Activated CD8-positive, alpha-beta T cell treated with anti-CD3 and anti-CD28 coated beads for 36 hours (primary cell): ENCODE measurements around the gene RNF10. TPM values are rescaled to one million over a fixed set of nuclear protein-coding genes. Genes with fewer than 3 reads are reported as not detected.
A peak's percentile ranks its signal among the peaks of the same experiment; 100 is the strongest.

ENCODE experiments used
- ATAC-seq: fragments of 200-7000 bp; cut with Tn5 transposase; one replicate; pipeline ENCODE4 v1.10.0; 2021; ENCODE audit warnings: mild to moderate bottlenecking, moderate library complexity
- CTCF ChIA-PET: fragments of 350-600 bp; sonication (Branson Sonifier 250); formaldehyde crosslinking; loops from one replicate; lab custom pipeline; 2021; ENCODE audit warnings: antibody characterized with exemption; lab: Charles Lee
- POLR2A ChIA-PET: fragments of 350-600 bp; sonication (Branson Sonifier 250); formaldehyde crosslinking; loops from one replicate; lab custom pipeline; 2021; ENCODE audit warnings: antibody characterized with exemption; lab: Charles Lee
- DNase-seq: peaks from one replicate; pipeline ENCODE4 v3.0.0-alpha.2; 2020
- H3K27ac Mint-ChIP-seq: one replicate; pipeline ENCODE4 v1.8.0; 2021; ENCODE audit warnings: mild to moderate bottlenecking, mixed read lengths
- H3K27me3 Mint-ChIP-seq: one replicate; pipeline ENCODE4 v1.8.0; 2021; ENCODE audit warnings: mixed read lengths
- H3K36me3 Mint-ChIP-seq: one replicate; pipeline ENCODE4 v1.8.0; 2021; ENCODE audit warnings: low read depth, mixed read lengths
- H3K4me1 Mint-ChIP-seq: one replicate; pipeline ENCODE4 v1.8.0; 2021; ENCODE audit warnings: low read depth, mixed read lengths
- H3K4me3 Mint-ChIP-seq: one replicate; pipeline ENCODE4 v1.8.0; 2021; ENCODE audit warnings: mild to moderate bottlenecking, moderate library complexity, mixed read lengths
- H3K9me3 Mint-ChIP-seq: one replicate; pipeline ENCODE4 v1.8.0; 2021; ENCODE audit warnings: mixed read lengths
- CTCF ChIP-seq: fragments of 200-600 bp; IDR thresholded peaks from one replicate; pipeline ENCODE4 v1.8.0; 2022; ENCODE audit warnings: antibody characterized with exemption, mild to moderate bottlenecking
- intact Hi-C: fragments of 100-400 bp; cut with micrococcal nuclease; formaldehyde crosslinking; loops from one replicate; pipeline ENCODE4 v1.10.0; 2022
- total RNA-seq, 2 experiments: library from RNA; stranded (reverse); gene quantifications; one replicate each; pipeline ENCODE4 v1.2.3, GENCODE V29; 2021

Gene RNF10
- total RNA-seq, 2 experiments from 2014 or later = 155 to 159 TPM

DNA sequence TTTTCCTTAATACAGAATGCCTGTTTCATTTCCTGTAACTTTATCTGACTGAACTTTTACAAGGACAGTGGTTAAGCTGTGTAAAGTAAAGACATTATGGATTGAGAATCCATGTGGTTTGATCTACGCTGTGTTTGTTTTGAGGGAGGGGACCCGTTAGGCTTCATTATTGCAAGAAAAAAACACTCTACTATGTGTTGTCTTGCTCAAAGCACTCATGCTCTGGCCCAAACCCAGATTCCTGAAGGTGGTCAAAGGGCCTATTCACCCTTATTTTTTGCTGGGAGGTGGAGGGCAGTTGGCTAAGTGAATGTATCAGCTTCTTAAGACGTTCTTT, 11.9 kb downstream of the RNF10 start:
- CTCF ChIA-PET = no interaction called here
- ATAC-seq = no peak
- Mint-ChIP-seq H3K27me3 (no peaks in the 10 kb centered on the region), H3K4me3 (no peak overlapping the region), H3K9me3 (no peaks in the 10 kb centered on the region), H3K4me1 (peaks cover 12% of the 10 kb centered on the region), H3K27ac (peak overlapping the region; percentile 47), H3K36me3 (peaks cover 12% of the 10 kb centered on the region)
- intact Hi-C loops = no loop called here
- TF ChIP-seq CTCF = no peak
- POLR2A ChIA-PET = interaction anchor here (1.1 kb wide), 1 partner anchor 9 kb away, joined by 3 read pairs; no protein-coding TSS in a partner anchor
- DNase-seq = no peak

- TF ChIP-seq CTCF = no peak
- Mint-ChIP-seq H3K27ac (no peak overlapping the region), H3K4me1 (peaks cover 5% of the 10 kb centered on the region), H3K4me3 (no peak overlapping the region), H3K9me3 (no peaks in the 10 kb centered on the region), H3K27me3 (no peaks in the 10 kb centered on the region), H3K36me3 (peaks cover 29% of the 10 kb centered on the region)
- intact Hi-C loops = no loop called here
- DNase-seq (no peak), ATAC-seq (no peak)
- ChIA-PET CTCF (interaction anchor here (0.7 to 1.5 kb wide), 3 partner anchors 16 to 29 kb away, joined by 3 read pairs; no protein-coding TSS in a partner anchor), POLR2A (interaction anchor here (1.0 kb wide), 1 partner anchor 17 kb away, joined by 3 read pairs; no protein-coding TSS in a partner anchor)
These were observed 20.5 kb downstream of the RNF10 start for GRCh38 chr12:120554678-120555077.

GRCh38 chr12:120557589-120557988, 23.4 kb downstream of the RNF10 start:
- peaks cover 2% of the 10 kb centered on the region for H3K4me1 Mint-ChIP-seq
- H3K36me3 Mint-ChIP-seq = peaks cover 38% of the 10 kb centered on the region
- CTCF ChIA-PET = no interaction called here
- intact Hi-C loops = no loop called here
- TF ChIP-seq CTCF = no peak
- no peaks in the 10 kb centered on the region for H3K9me3 Mint-ChIP-seq
- H3K27me3 Mint-ChIP-seq = no peaks in the 10 kb centered on the region
- no peak overlapping the region for H3K4me3 Mint-ChIP-seq
- no peak overlapping the region for H3K27ac Mint-ChIP-seq
- ATAC-seq (no peak), DNase-seq (no peak)
- POLR2A ChIA-PET = no interaction called here

DNA sequence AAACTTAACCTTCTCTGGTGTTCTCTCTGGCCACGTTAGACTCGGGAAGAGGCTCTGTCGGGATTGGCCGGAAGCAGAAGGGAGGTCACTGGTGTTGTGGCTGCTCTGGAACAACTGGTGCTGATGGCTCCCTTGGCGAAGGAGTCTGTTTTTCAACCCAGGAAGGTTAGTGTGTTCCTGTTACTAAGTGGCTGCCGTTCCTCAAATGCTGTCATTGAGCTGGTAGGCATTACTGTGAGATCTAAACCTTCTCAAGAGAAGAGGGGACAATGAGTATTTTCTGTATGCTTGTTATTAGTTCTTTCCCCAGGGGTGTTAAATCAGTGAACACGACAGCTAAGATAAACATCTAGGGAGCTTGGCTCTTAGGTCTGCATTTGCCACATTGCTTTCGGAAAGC, 28.8 kb downstream of the RNF10 start:
- ATAC-seq (no peak), DNase-seq (no peak)
- POLR2A ChIA-PET = no interaction called here
- CTCF ChIA-PET = interaction anchor here (1.0 kb wide), 1 partner anchor 84 kb away, joined by 3 read pairs; no protein-coding TSS in a partner anchor
- TF ChIP-seq CTCF = no peak
- no peaks in the 10 kb centered on the region for H3K9me3 Mint-ChIP-seq
- no peaks in the 10 kb centered on the region for H3K4me1 Mint-ChIP-seq
- no peak overlapping the region for H3K4me3 Mint-ChIP-seq
- H3K36me3 Mint-ChIP-seq = peaks cover 49% of the 10 kb centered on the region
- no peaks in the 10 kb centered on the region for H3K27me3 Mint-ChIP-seq
- intact Hi-C loops = no loop called here
- H3K27ac Mint-ChIP-seq = peak overlapping the region; percentile 17

- intact Hi-C loops = no loop called here
- POLR2A ChIA-PET = no interaction called here
- H3K36me3 Mint-ChIP-seq = peaks cover 48% of the 10 kb centered on the region
- H3K27ac Mint-ChIP-seq = no peak overlapping the region
- no peaks in the 10 kb centered on the region for H3K4me1 Mint-ChIP-seq
- no peak for DNase-seq
- CTCF ChIA-PET = no interaction called here
- no peaks in the 10 kb centered on the region for H3K9me3 Mint-ChIP-seq
- no peak for TF ChIP-seq CTCF
- H3K27me3 Mint-ChIP-seq = no peaks in the 10 kb centered on the region
- ATAC-seq = no peak
- no peak overlapping the region for H3K4me3 Mint-ChIP-seq
These were observed 29.3 kb downstream of the RNF10 start for GRCh38 chr12:120563495-120563894.
